Upper lobe of left lung (tissue), 6 donors: ENCODE data around the gene TCF12. TPM values are rescaled to one million over a fixed set of nuclear protein-coding genes. Genes with fewer than 3 reads are reported as not detected.

Experiments
- ATAC-seq, 2 donors: fragments of 200-7000 bp; cut with Tn5 transposase; one replicate each; pipeline ENCODE4 v1.9.1; 2022; ENCODE audit warnings: mild to moderate bottlenecking in 2 of 2, moderate library complexity in 2 of 2; ENCODE audit not compliant: low FRiP score in 2 of 2
- DNase-seq, 2 donors: peaks; one replicate each; pipeline ENCODE4 v3.0.0-alpha.2; 2019 to 2020
- H3K27ac ChIP-seq, 4 donors: fragments of 200-600 bp; sonication (generic); one replicate each; pipeline ENCODE4 v1.5.1; 2016 to 2019
- H3K27me3 ChIP-seq, 4 donors: fragments of 200-600 bp; sonication (generic); one replicate each; pipeline ENCODE4 v1.5.1; 2017 to 2019
- H3K36me3 ChIP-seq, 4 donors: fragments of 200-600 bp; sonication (generic); one replicate each; pipeline ENCODE4 v1.5.1; 2016 to 2019
- H3K4me1 ChIP-seq, 4 donors: fragments of 200-600 bp; sonication (generic); one replicate each; pipeline ENCODE4 v1.5.1; 2018 to 2019
- H3K4me3 ChIP-seq, 4 donors: fragments of 200-600 bp; sonication (generic); one replicate each; pipeline ENCODE4 v1.5.1; 2017 to 2019; ENCODE audit warnings: mild to moderate bottlenecking in 2 of 4, moderate library complexity in 1 of 4
- H3K9me3 ChIP-seq, 4 donors: fragments of 200-600 bp; sonication (generic); one replicate each; pipeline ENCODE4 v1.5.1; 2018 to 2019
- EP300 ChIP-seq, 4 donors: sonication (generic); formaldehyde crosslinking; IDR thresholded peaks; one replicate each; pipeline ENCODE4 v1.5.1; 2017; ENCODE audit warnings: antibody characterized with exemption in 4 of 4, control low read depth in 2 of 4
- POLR2A ChIP-seq, 4 donors: fragments of 450-650 bp; IDR thresholded peaks; one replicate each; pipeline ENCODE4 v1.5.1; 2016 to 2017; ENCODE audit warnings: antibody characterized with exemption in 4 of 4, mild to moderate bottlenecking in 2 of 4
- POLR2AphosphoS5 ChIP-seq, 2 donors: sonication (generic); formaldehyde crosslinking; IDR thresholded peaks; one replicate each; pipeline ENCODE4 v1.5.1; 2017; ENCODE audit warnings: antibody characterized with exemption in 2 of 2
- WGBS, 2 donors: methylation state at CpG; one replicate each; pipeline ENCODE4 v1.1.5; 2017 to 2018; 5-methylcytosine and 5-hydroxymethylcytosine counted together
- total RNA-seq, 6 donors: library from RNA; depleted of rRNA in 4 of 6; stranded (reverse); fragments of >200 nt in 4 of 6; gene quantifications; one replicate each; pipeline versions ENCODE4 v1.1.0 to v1.2.1, GENCODE V29; 2016 to 2021
- TF ChIP-seq, protein P1 (sequence below), 6 experiments: fragments of 450-650 bp in 4 of 6; fragments of 200-600 bp in 2 of 6; sonication (generic) in 2 of 6; IDR thresholded peaks; one replicate each; pipeline ENCODE4 v1.5.1; 2016 to 2019; ENCODE audit warnings: antibody characterized with exemption in 6 of 6
- donor health status: DM: no; HTN: no; CAD: no; lungs with moderate emphysema.
- donor health status: DM: no; HTN: yes; CAD: no; lungs with severe emphysema.

Gene TCF12
- total RNA-seq, 6 donors from 2014 or later = 74.5 to 257 (median 103) TPM

DNA sequence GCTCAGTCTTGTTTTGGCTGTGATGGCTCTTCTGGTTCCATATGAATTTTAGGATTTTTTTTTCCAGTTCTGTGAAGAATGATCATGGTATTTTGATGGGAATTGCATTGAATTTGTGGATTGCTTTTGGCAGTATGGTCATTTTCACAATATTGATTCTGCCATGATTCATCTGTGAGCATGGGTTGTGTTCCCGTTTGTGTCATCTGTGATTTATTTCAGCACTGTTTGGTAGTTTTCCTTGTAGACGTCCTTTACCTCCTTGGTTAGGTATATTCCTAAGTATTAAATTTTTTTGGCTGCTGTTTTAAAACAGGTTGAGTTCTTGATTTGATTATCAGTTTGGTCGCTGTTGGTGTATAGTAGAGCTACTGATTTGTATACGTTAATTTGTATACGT, 18.5 kb downstream of the TCF12 start:
- no peak for ATAC-seq
- WGBS, 2 donors = 95 to 96% methylated on average over 5 of the region's 5 CpGs
- no peak overlapping the region for H3K4me3 ChIP-seq
- no peak overlapping the region for H3K27ac ChIP-seq
- DNase-seq = no peak
- TF ChIP-seq POLR2AphosphoS5 (IDR thresholded peaks at IDR 0.05) (no peak), POLR2A (IDR thresholded peaks at IDR 0.05) (no peak), EP300 (IDR thresholded peaks at IDR 0.05) (no peak)
- TF ChIP-seq, protein P1, sequence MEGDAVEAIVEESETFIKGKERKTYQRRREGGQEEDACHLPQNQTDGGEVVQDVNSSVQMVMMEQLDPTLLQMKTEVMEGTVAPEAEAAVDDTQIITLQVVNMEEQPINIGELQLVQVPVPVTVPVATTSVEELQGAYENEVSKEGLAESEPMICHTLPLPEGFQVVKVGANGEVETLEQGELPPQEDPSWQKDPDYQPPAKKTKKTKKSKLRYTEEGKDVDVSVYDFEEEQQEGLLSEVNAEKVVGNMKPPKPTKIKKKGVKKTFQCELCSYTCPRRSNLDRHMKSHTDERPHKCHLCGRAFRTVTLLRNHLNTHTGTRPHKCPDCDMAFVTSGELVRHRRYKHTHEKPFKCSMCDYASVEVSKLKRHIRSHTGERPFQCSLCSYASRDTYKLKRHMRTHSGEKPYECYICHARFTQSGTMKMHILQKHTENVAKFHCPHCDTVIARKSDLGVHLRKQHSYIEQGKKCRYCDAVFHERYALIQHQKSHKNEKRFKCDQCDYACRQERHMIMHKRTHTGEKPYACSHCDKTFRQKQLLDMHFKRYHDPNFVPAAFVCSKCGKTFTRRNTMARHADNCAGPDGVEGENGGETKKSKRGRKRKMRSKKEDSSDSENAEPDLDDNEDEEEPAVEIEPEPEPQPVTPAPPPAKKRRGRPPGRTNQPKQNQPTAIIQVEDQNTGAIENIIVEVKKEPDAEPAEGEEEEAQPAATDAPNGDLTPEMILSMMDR (IDR thresholded peaks at IDR 0.05) = no peak
- H3K9me3 ChIP-seq = no peaks in the 10 kb centered on the region
- peaks cover 4 to 14% (median 7%) of the 10 kb centered on the region in 4 donors for H3K4me1 ChIP-seq
- no peaks in the 10 kb centered on the region for H3K36me3 ChIP-seq
- no peaks in the 10 kb centered on the region for H3K27me3 ChIP-seq

DNA sequence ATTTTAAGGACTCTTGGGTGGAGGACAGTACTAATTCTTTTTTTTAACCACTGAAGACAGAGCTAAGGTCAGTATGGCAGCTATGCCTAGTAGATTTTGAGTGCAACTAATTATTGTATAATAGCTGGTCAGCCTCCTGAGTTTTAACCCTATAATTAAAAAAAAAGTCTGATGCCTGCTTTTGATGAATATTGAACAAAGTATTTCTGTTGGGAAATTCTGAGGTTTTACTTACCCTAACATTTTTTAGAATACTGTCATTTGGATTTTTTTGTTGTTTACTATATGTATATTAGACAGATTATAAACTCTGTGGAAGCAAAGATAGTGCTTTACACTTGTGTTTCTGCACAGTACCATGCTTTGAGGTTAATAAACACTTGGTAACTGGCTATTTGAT, 20.8 kb downstream of the TCF12 start:
- Histone ChIP-seq H3K27ac (no peak overlapping the region), H3K36me3 (no peaks in the 10 kb centered on the region), H3K4me1 (peaks cover 0 to 20% (median 6%) of the 10 kb centered on the region in 4 donors), H3K9me3 (no peaks in the 10 kb centered on the region), H3K27me3 (no peaks in the 10 kb centered on the region), H3K4me3 (no peak overlapping the region)
- ATAC-seq = no peak
- TF ChIP-seq, protein P1 (IDR thresholded peaks at IDR 0.05) = no peak
- DNase-seq = no peak

DNA sequence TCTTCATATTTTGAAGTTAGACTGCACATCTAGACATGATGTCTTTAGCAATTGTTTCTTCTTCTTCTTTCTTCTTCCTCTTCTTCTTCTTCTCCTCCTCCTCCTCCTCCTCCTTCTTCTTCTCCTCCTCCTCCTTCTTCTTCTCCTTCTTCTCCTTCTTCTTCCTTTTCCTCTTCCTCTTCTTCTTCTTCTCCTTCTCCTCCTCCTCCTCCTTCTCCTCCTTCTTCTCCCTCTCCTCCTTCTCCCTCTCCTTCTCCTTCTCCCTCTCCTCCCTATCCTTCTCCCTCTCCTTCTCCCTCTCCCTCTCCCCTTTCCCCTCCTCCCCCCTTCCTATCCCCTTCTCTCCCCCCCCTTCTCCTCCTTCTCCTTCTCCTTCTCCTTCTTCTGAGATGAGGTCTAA, 21.9 kb downstream of the TCF12 start:
- H3K9me3 ChIP-seq = no peaks in the 10 kb centered on the region
- ATAC-seq (no peak), DNase-seq (no peak)
- no peaks in the 10 kb centered on the region for H3K27me3 ChIP-seq
- no peak for TF ChIP-seq POLR2AphosphoS5 (IDR thresholded peaks at IDR 0.05)
- TF ChIP-seq, protein P1 (IDR thresholded peaks at IDR 0.05) = no peak
- TF ChIP-seq EP300 (IDR thresholded peaks at IDR 0.05) = no peak
- no peak for TF ChIP-seq POLR2A (IDR thresholded peaks at IDR 0.05)
- H3K27ac ChIP-seq = no peak overlapping the region
- peaks cover 0 to 20% (median 6%) of the 10 kb centered on the region in 4 donors for H3K4me1 ChIP-seq
- H3K4me3 ChIP-seq = no peak overlapping the region
- H3K36me3 ChIP-seq = no peaks in the 10 kb centered on the region

DNA sequence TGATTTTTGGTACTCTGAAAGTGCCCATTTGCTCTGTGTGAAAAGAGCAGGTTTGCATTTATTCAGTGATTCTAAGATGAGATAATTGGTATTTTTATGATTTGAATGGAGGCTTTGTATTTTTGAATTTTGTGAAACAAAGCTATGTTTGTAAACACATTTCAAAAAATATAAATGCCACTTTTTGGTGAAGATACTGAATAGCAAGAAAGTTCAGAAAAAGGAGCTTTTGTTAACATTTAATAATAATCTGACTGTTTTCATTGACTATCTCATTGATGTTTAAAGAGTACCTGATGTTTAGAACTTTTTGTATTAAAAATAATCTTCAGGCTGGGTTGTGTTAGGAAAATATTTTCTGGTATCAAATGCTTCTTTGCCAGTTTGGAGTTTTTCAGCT, 23.7 kb downstream of the TCF12 start:
- TF ChIP-seq POLR2A (IDR thresholded peaks at IDR 0.05) (no peak), EP300 (IDR thresholded peaks at IDR 0.05) (no peak), POLR2AphosphoS5 (IDR thresholded peaks at IDR 0.05) (no peak)
- TF ChIP-seq, protein P1 (IDR thresholded peaks at IDR 0.05) = no peak
- DNase-seq (no peak), ATAC-seq (no peak)
- H3K9me3 ChIP-seq = peaks cover 0 to 3% (median 0%) of the 10 kb centered on the region in 4 donors
- H3K27me3 ChIP-seq = no peaks in the 10 kb centered on the region
- H3K4me1 ChIP-seq = peaks cover 0 to 20% (median 6%) of the 10 kb centered on the region in 4 donors
- no peak overlapping the region for H3K27ac ChIP-seq
- H3K4me3 ChIP-seq = no peak overlapping the region
- H3K36me3 ChIP-seq = no peaks in the 10 kb centered on the region

DNA sequence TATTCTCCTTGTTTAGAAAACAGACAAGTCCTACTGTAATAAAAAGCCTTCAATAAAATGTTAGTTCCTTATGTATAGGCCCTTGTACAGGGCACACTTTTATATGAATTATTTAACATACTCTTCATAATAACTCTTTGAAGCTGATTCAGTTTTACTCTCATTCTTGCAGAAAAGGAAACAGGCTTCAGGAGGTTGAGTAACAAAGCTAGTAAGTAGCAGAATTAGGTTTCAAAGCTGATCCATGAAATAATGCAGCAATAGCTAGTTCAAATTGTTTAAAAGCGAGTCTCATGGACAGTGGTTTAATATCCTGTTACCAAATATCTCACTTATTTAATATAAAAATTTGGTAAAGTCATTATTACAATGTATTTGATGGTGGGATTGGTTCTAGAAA, 25.0 kb downstream of the TCF12 start:
- peaks cover 0 to 3% (median 0%) of the 10 kb centered on the region in 4 donors for H3K9me3 ChIP-seq
- ATAC-seq (no peak), DNase-seq (no peak)
- WGBS, 2 donors = 82 to 84% methylated on average over 1 of the region's 1 CpG
- H3K36me3 ChIP-seq = no peaks in the 10 kb centered on the region
- H3K4me3 ChIP-seq = no peak overlapping the region
- TF ChIP-seq POLR2A (IDR thresholded peaks at IDR 0.05) = no peak
- TF ChIP-seq POLR2AphosphoS5 (IDR thresholded peaks at IDR 0.05) = no peak
- TF ChIP-seq EP300 (IDR thresholded peaks at IDR 0.05) = no peak
- TF ChIP-seq, protein P1 (IDR thresholded peaks at IDR 0.05) = no peak
- H3K27me3 ChIP-seq = no peaks in the 10 kb centered on the region
- no peak overlapping the region for H3K27ac ChIP-seq
- peaks cover 0 to 20% (median 6%) of the 10 kb centered on the region in 4 donors for H3K4me1 ChIP-seq
